Islet of Langerhans (tissue), 1 donor: Measurements from ENCODE around the gene PURB.
"Not testable (repeated sequence)": the region's sequence is repeated elsewhere in the genome, so short reads cannot be mapped to it uniquely, and the experiment has no call there.

Experiments used
- FAIRE-seq: peaks from one replicate; lab custom pipeline; 2011; peaks lifted over from hg19 to GRCh38; lab: Jason Lieb, UNC

Gene PURB

GRCh38 chr7:44885394-44886317 is at the start of gene PURB:
PURB (minus strand) TSS chr7:44885530; CDS start chr7:44885348, 182 bp downstream.
- no peak for FAIRE-seq

- no peak for FAIRE-seq
Measured at GRCh38 chr7:44935016-44935415, 49.7 kb upstream of the PURB start.

- FAIRE-seq: not testable (repeated sequence)
Measured at GRCh38 chr7:44934510-44934909, 49.2 kb upstream of the PURB start.

GRCh38 chr7:44930921-44931320 is 45.6 kb upstream of the PURB start:
- no peak for FAIRE-seq

GRCh38 chr7:44922351-44922694 is 37.0 kb upstream of the PURB start:
- FAIRE-seq: no peak

- no peak for FAIRE-seq
Measured at GRCh38 chr7:44921607-44922350, 36.4 kb upstream of the PURB start.

- no peak for FAIRE-seq
Measured at GRCh38 chr7:44920119-44920518, 34.8 kb upstream of the PURB start.

- FAIRE-seq: no peak
Measured at GRCh38 chr7:44918029-44918428, 32.7 kb upstream of the PURB start.

- FAIRE-seq: no peak
Measured at GRCh38 chr7:44917465-44917864, 32.1 kb upstream of the PURB start.

GRCh38 chr7:44914992-44915607 is 29.8 kb upstream of the PURB start:
- no peak for FAIRE-seq

GRCh38 chr7:44912775-44913347 is 27.5 kb upstream of the PURB start:
- FAIRE-seq: no peak

GRCh38 chr7:44911911-44912310 is 26.6 kb upstream of the PURB start:
- no peak for FAIRE-seq

- FAIRE-seq: no peak
Measured at GRCh38 chr7:44909596-44910389, 24.5 kb upstream of the PURB start.

GRCh38 chr7:44906965-44907364 is 21.6 kb upstream of the PURB start:
- FAIRE-seq: no peak

- no peak for FAIRE-seq
Measured at GRCh38 chr7:44905002-44905635, 19.8 kb upstream of the PURB start.

GRCh38 chr7:44899443-44899842 is 14.1 kb upstream of the PURB start:
- no peak for FAIRE-seq

- FAIRE-seq: no peak
Measured at GRCh38 chr7:44898039-44898438, 12.7 kb upstream of the PURB start.

GRCh38 chr7:44897309-44897708 is 12.0 kb upstream of the PURB start:
- no peak for FAIRE-seq

- FAIRE-seq: no peak
Measured at GRCh38 chr7:44894888-44895580, 9.7 kb upstream of the PURB start.

GRCh38 chr7:44893710-44894234 is 8.4 kb upstream of the PURB start:
- no peak for FAIRE-seq
